Limb (tissue), 2 donors: ENCODE results near the gene RNU6-9.

Experiments used
- DNase-seq, 2 donors: peaks; one replicate each; pipeline ENCODE4 v3.0.0-alpha.2; 2016; ENCODE audit errors: extremely low spot score in 2 of 2

The RNU6-9 gene

GRCh38 chr19:917323-918151, 24.3 kb downstream of the RNU6-9 start, which contains the start of gene KISS1R:
Gene KISS1R (plus strand): TSS chr19:917333. CDS start chr19:917503, 170 bp downstream.
- DNase-seq = peak in 1 of 2 donors; percentile 64

DNA sequence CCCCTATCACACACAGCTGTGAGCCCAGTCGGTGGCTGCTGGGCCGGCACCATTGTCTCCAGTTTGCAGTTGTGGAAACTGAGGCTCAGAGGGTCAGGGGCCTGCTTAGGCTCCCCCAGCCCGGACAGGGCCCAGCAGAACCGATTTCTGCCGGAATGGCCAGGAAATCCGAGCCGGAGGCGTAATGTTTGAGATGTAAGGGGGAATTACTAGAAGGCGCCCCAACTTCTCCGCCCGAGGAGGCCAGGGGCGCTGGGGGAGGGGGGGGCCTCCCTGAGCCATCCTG, 24.8 kb downstream of the RNU6-9 start:
- no peak for DNase-seq

DNA sequence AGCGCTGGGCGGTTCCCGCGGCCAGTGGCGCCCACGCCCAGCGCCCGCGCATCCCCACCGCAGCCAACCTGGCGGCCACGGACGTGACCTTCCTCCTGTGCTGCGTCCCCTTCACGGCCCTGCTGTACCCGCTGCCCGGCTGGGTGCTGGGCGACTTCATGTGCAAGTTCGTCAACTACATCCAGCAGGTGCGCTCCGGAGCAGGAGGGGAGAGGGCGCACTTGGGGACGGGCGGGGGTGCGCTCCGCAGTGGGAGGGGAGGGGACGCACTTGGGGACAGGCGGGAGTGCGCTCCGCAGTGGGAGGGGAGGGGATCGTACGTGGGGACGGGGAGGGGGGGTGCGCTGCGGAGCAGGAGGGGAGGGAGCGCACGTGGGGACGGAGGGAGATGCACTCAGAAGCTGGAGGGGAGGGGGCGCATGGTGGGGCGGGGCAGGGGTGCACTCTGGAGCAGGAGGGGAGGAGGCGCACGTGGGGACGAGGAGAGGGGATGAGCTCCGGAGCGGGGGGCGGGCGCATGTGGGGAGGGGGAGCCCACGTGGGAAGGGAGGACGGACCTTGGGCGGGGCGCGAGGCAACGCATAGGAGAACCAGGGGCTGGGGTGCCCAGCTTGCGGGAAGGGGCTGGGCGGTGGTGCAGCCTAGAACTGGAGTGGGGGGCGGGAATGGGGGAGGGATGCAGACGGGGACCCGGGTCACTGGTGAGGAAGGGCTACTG, 25.4 kb downstream of the RNU6-9 start:
- peak in 1 of 2 donors; percentile 46 for DNase-seq

- DNase-seq = peak in 1 of 2 donors; percentile 48
These were observed 26.1 kb downstream of the RNU6-9 start for GRCh38 chr19:919199-920050.

GRCh38 chr19:920051-920864, 27.0 kb downstream of the RNU6-9 start:
- DNase-seq = peak in 1 of 2 donors; percentile 62

GRCh38 chr19:924553-925086, 31.3 kb downstream of the RNU6-9 start:
- no peak for DNase-seq

- peak in 1 of 2 donors; percentile 74 for DNase-seq
These were observed 31.8 kb downstream of the RNU6-9 start for GRCh38 chr19:925087-925525.

DNA sequence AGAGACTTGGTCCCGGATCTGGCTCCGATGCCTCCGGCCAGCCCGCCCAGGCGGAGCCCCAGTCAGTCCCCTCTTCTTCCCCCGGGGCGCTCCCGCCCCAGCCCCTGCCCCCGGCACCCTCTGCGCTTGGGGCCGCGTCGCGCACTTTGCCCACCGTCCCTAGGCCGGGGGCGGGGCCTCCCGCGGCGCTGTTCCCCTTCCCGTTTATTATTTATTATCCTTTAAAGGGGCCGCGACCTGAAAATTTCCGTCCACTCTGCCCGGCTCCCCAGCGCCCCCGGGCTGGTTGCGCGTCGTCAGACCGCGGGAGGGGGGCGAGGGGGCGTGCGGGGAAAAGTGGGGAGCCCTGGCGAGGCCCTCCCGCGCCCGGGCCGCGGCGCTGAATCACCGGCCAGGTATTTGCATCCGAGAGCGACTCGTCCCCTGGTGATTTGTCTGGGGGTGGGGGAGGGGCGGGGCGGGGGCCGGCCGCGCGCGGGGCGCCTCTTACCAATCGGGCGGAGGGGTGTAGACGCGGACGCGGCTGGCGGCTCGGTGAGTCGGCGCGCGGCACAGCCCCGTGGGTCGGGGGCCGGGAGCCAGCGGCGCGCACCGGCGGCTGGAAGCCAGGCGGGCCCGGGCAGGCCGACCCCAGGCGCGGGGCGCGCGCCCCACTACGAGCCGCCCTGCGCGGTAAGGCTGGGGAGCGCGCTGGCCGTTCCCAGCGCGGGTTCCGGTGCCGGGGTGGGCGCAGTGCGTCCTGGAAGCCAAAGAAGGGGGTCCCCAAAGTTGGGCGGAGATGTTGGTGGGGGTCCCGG, 32.4 kb downstream of the RNU6-9 start, which contains the start of gene ARID3A:
TSS of gene ARID3A (plus strand) at position 510 of the 797 bp plus-strand sequence. CDS start 3,494 bp downstream, outside the sequence.
- DNase-seq = peak; percentile 87 to 92

- no peak for DNase-seq
These were observed 33.0 kb downstream of the RNU6-9 start for GRCh38 chr19:926323-926588.

DNA sequence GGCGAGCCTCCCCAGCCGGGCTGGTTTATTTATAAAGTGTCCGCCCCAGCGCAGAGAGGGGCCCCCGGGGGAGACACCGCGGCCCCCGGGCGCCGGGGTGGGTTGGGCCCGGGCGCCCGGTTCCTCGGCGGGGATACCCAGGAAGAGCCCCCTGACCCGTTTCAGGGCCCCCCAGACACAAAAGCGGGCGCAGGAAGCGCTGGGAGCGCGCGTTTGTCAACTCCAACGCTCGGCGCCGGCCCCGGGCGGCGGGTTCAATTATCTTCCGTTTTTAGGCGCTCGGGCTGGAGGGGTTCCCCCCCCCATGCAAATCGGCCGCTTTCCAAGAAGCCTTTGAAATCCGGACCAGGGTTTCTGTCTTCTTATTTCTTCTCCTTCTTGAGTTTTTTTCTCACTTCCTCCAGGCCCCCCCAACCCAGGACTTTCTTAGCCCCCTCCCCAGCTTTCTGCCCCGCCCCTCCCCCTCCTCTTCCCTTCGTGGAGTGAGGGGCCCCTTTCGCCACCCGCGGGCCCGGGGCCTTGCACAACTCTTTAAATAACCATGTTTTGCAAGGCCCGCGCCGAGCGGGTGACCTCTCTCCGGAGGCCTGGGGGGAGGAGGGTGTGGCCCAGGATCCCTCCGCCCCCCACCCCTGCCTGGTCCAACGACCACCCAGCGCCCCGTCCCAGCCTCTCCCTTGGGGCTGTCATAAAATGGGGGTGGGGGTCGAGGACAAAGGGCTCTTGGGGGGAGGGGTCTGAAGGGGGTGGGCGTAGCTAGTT, 33.5 kb downstream of the RNU6-9 start:
- DNase-seq = peak in 1 of 2 donors; percentile 72

GRCh38 chr19:927351-927779, 34.1 kb downstream of the RNU6-9 start:
- peak in 1 of 2 donors; percentile 67 for DNase-seq

DNA sequence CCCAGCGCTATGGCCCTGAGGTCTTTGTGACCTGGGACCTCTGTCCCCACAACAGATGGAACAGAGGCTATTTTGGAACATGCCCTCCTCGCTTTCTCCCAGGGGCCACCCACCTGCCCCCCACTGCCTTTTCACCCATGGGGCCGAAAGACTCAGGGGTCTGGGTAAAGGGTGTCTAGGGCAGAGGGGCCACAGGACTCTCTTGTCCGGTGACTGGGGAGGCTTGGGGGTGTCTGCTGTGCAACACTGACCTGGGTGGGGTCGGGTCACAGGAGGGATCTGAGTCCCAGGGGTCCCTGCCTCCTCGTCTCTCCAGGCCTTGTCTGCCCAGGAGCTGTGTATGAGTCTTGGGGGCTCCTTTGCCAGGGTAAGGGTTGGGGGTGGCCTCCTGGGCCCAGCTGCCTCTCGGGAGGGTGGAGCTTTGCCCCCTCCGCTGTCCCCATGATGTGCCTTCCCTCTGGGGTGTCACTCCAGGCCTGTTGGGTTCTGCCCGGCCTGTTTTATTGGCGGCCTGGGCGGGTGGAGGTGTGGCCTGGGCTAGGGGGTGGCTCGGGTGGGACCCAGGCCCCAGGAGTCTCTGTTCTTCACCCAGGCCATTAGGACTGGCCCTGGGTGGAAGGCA, 34.6 kb downstream of the RNU6-9 start:
- no peak for DNase-seq

GRCh38 chr19:928471-929202, 35.4 kb downstream of the RNU6-9 start:
- no peak for DNase-seq

DNA sequence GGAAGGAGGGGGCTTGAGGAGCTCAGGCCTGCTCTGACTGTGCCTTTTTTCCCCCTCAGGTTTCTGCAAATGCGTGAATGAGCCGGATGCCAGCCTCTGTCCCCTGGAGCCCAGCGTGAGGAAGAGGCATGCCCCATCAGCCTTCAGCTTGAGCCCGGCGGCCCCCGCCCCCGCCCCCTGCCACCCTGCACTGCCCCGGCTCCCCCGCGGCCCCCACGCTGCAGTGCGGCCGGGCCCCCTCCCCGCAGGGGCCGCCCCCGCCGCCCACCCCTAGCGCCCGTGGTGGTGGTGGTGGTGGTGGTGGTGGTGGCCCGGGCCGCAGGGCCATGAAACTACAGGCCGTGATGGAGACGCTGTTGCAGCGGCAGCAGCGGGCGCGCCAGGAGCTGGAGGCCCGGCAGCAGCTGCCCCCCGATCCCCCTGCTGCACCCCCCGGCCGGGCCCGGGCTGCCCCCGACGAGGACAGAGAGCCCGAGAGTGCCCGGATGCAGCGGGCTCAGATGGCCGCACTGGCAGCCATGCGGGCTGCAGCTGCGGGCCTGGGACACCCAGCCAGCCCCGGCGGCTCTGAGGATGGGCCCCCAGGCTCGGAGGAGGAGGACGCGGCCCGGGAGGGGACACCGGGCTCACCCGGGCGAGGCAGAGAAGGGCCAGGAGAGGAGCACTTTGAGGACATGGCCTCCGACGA, 36.1 kb downstream of the RNU6-9 start:
- no peak for DNase-seq

- no peak for DNase-seq
These were observed 36.6 kb downstream of the RNU6-9 start for GRCh38 chr19:929891-930258.

DNA sequence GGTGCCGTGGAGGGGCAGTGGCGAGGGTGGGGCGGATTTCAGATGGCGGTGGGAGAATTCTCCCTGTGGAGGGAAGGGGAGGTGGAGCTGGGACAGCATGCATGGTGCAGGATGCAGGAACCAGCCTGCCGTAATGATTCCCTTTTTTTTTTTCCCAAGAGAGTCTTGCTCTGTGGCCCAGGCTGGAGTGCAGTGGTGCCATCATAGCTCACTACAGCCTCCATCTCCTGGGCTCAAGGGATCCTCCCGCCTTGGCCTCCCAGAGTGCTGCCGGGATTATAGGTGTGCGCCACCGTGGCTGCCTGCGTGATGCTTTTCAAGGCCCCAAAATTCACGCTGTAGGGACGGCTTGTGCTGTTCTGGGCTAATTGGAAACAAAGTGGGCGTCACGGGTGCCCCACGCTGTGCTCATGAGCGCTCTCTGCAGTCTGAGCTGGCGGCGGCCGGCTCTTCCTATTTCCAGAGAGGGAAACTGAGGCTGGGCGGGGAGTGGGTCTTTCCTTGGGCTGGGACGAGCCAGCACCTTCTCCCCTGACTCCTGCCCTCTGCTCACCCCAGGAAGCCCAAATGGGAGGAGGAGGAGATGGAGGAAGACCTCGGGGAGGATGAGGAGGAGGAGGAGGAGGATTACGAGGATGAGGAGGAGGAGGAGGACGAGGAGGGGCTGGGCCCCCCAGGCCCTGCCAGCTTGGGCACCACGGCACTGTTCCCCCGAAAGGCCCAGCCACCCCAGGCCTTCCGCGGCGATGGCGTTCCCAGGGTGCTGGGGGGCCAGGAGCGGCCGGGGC, 38.8 kb downstream of the RNU6-9 start:
- no peak for DNase-seq
